Naive thymus-derived CD4-positive, alpha-beta T cell (primary cell): ENCODE results near the gene TBX2. TPM values are rescaled to one million over a fixed set of nuclear protein-coding genes. Genes with fewer than 3 reads are reported as not detected.

Experiments
- ATAC-seq: fragments of 150-1000 bp; cut with Tn5 transposase; 2 replicates; pipeline ENCODE4 v1.10.0; 2021; ENCODE audit warnings: mild to moderate bottlenecking, moderate library complexity
- CTCF ChIA-PET: fragments of 350-600 bp; sonication (Branson Sonifier 250); formaldehyde crosslinking; loops from one replicate; lab custom pipeline; 2021; ENCODE audit warnings: antibody characterized with exemption; lab: Charles Lee
- POLR2A ChIA-PET: fragments of 350-600 bp; sonication (Branson Sonifier 250); formaldehyde crosslinking; loops from one replicate; lab custom pipeline; 2021; ENCODE audit warnings: antibody characterized with exemption, inconsistent platforms; lab: Charles Lee
- DNase-seq, 9 donors: peaks; one replicate each; pipeline versions ENCODE4 v3.0.0 to v3.0.0-alpha.2; 2020 to 2022; ENCODE audit warnings: mixed read lengths in 1 of 9
- H3K27ac ChIP-seq: one replicate; pipeline ENCODE4 v1.7.0; 2013; ENCODE audit warnings: mild to moderate bottlenecking, low read depth, low read length, moderate library complexity
- H3K27me3 ChIP-seq, 2 donors: one replicate each; pipeline ENCODE4 v1.7.0; 2013; ENCODE audit warnings: low read length in 2 of 2, mild to moderate bottlenecking in 2 of 2, moderate library complexity in 2 of 2; ENCODE audit not compliant: control insufficient read depth in 2 of 2, insufficient read depth in 2 of 2
- H3K36me3 ChIP-seq, 3 experiments: 1 replicate in 2 of 3; 2 replicates in 1 of 3; pipeline ENCODE4 v1.7.0; 2013; ENCODE audit warnings: low read length in 3 of 3, mild to moderate bottlenecking in 3 of 3, moderate library complexity in 1 of 3; ENCODE audit not compliant: insufficient read depth in 3 of 3, control insufficient read depth in 2 of 3
- H3K4me1 ChIP-seq, 2 donors: one replicate each; pipeline ENCODE4 v1.7.0; 2013; ENCODE audit warnings: low read length in 2 of 2, mild to moderate bottlenecking in 2 of 2, moderate library complexity in 1 of 2; ENCODE audit not compliant: control insufficient read depth in 2 of 2, insufficient read depth in 2 of 2
- H3K4me3 ChIP-seq: 2 replicates; pipeline ENCODE4 v1.7.0; 2013; ENCODE audit warnings: mild to moderate bottlenecking, low read length
- H3K9me3 ChIP-seq, 3 experiments: 1 replicate in 2 of 3; 2 replicates in 1 of 3; pipeline ENCODE4 v1.7.0; 2013; ENCODE audit warnings: low read length in 3 of 3; ENCODE audit not compliant: control insufficient read depth in 2 of 3
- H3K27ac Mint-ChIP-seq, 9 donors: one replicate each; pipeline ENCODE4 v1.8.0; 2020 to 2022; ENCODE audit warnings: mixed read lengths in 9 of 9, mild to moderate bottlenecking in 8 of 9, moderate library complexity in 5 of 9, inconsistent platforms in 2 of 9
- H3K27me3 Mint-ChIP-seq, 5 donors: one replicate each; pipeline ENCODE4 v1.8.0; 2021 to 2022; ENCODE audit warnings: mixed read lengths in 5 of 5, mild to moderate bottlenecking in 1 of 5
- H3K36me3 Mint-ChIP-seq, 5 donors: one replicate each; pipeline ENCODE4 v1.8.0; 2020 to 2022; ENCODE audit warnings: mixed read lengths in 5 of 5, mild to moderate bottlenecking in 3 of 5, inconsistent platforms in 1 of 5
- H3K4me1 Mint-ChIP-seq, 7 donors: one replicate each; pipeline ENCODE4 v1.8.0; 2020 to 2022; ENCODE audit warnings: mixed read lengths in 7 of 7, mild to moderate bottlenecking in 3 of 7, inconsistent platforms in 1 of 7
- H3K4me3 Mint-ChIP-seq, 10 donors: one replicate each; pipeline ENCODE4 v1.8.0; 2020 to 2022; ENCODE audit warnings: mild to moderate bottlenecking in 10 of 10, mixed read lengths in 10 of 10, moderate library complexity in 6 of 10, inconsistent platforms in 2 of 10
- H3K9me3 Mint-ChIP-seq, 11 donors: one replicate each; pipeline ENCODE4 v1.8.0; 2020 to 2022; ENCODE audit warnings: mixed read lengths in 11 of 11, mild to moderate bottlenecking in 4 of 11, inconsistent platforms in 1 of 11, moderate library complexity in 1 of 11
- intact Hi-C, 2 donors: fragments of 100-400 bp; cut with micrococcal nuclease; formaldehyde crosslinking; loops; one replicate each; pipeline ENCODE4 v1.15.1; 2023
- polyA plus RNA-seq, 2 donors: library from polyadenylated mRNA; unstranded; fragments of 300-500 nt; fragmentation: Illumina TruSeq; gene quantifications; one replicate each; pipeline ENCODE4 v1.2.3, GENCODE V29; 2021
- total RNA-seq, 6 experiments: library from RNA in 5 of 6; stranded (reverse) in 5 of 6; gene quantifications; 1 replicate in 5 of 6; 2 replicates in 1 of 6; pipeline ENCODE4 v1.2.3 and lab custom pipeline; 2021 to 2026

Gene TBX2
- total and polyA plus RNA-seq, 7 experiments from 2014 or later: not detected

- ATAC-seq (peak; percentile 73), DNase-seq (peak; percentile 48 to 76 (median 65))
- POLR2A ChIA-PET: no interaction called here
- Mint-ChIP-seq H3K9me3 (peaks cover 0 to 3% (median 0%) of the 10 kb centered on the region in 11 donors), H3K27ac (peak overlapping the region in 3 of 9 donors; percentile 13 to 62 (median 41)), H3K4me3 (peak overlapping the region; percentile 66 to 85 (median 82)), H3K36me3 (no peaks in the 10 kb centered on the region), H3K4me1 (peaks cover 12 to 31% (median 23%) of the 10 kb centered on the region in 7 donors), H3K27me3 (peaks cover 37 to 64% (median 41%) of the 10 kb centered on the region in 5 donors)
- H3K9me3 ChIP-seq: no peaks in the 10 kb centered on the region
- H3K36me3 ChIP-seq: no peaks in the 10 kb centered on the region
- H3K4me1 ChIP-seq: peaks cover 7 to 15% of the 10 kb centered on the region in 2 donors
- no peak overlapping the region for H3K27ac ChIP-seq
- CTCF ChIA-PET: interaction anchor here (0.9 to 1.0 kb wide), 2 partner anchors 426 to 439 kb away, joined by 3 read pairs; no protein-coding TSS in a partner anchor
- intact Hi-C loops: loop anchor here (5.0 to 10.0 kb wide), 4 partner anchors 276 to 1557 kb away; partner anchors contain the start of genes BCAS3 (in 1 of the 2), MED13 (in 1 of the 2) and TANC2 (in 1 of the 2)
- H3K27me3 ChIP-seq: peaks cover 0 to 42% of the 10 kb centered on the region in 2 donors
- peak overlapping the region; percentile 51 for H3K4me3 ChIP-seq
Measured at GRCh38 chr17:61410141-61411010, 10.7 kb downstream of the TBX2 start.

GRCh38 chr17:61411011-61411260, 11.3 kb downstream of the TBX2 start:
- intact Hi-C loops: loop anchor here (5.0 to 10.0 kb wide), 4 partner anchors 276 to 1556 kb away; partner anchors contain the start of genes BCAS3 (in 1 of the 2), MED13 (in 1 of the 2) and TANC2 (in 1 of the 2)
- Histone ChIP-seq H3K36me3 (no peaks in the 10 kb centered on the region), H3K9me3 (no peaks in the 10 kb centered on the region), H3K4me3 (peak overlapping the region; percentile 64), H3K4me1 (peaks cover 7 to 15% of the 10 kb centered on the region in 2 donors), H3K27ac (no peak overlapping the region), H3K27me3 (peaks cover 0 to 36% of the 10 kb centered on the region in 2 donors)
- peaks cover 35 to 65% (median 41%) of the 10 kb centered on the region in 5 donors for H3K27me3 Mint-ChIP-seq
- no peak overlapping the region for H3K27ac Mint-ChIP-seq
- H3K9me3 Mint-ChIP-seq: peaks cover 0 to 3% (median 0%) of the 10 kb centered on the region in 11 donors
- CTCF ChIA-PET: interaction anchor here (1.0 kb wide), 1 partner anchor 439 kb away, joined by 3 read pairs; no protein-coding TSS in a partner anchor
- POLR2A ChIA-PET: no interaction called here
- peaks cover 12 to 31% (median 23%) of the 10 kb centered on the region in 7 donors for H3K4me1 Mint-ChIP-seq
- H3K36me3 Mint-ChIP-seq: no peaks in the 10 kb centered on the region
- no peak for DNase-seq
- H3K4me3 Mint-ChIP-seq: peak overlapping the region; percentile 66 to 85 (median 82)
- no peak for ATAC-seq

- Mint-ChIP-seq H3K27ac (no peak overlapping the region), H3K4me1 (peaks cover 12 to 31% (median 23%) of the 10 kb centered on the region in 7 donors), H3K36me3 (no peaks in the 10 kb centered on the region), H3K27me3 (peaks cover 30 to 64% (median 36%) of the 10 kb centered on the region in 5 donors), H3K4me3 (peak overlapping the region; percentile 65 to 87 (median 78)), H3K9me3 (peaks cover 0 to 3% (median 0%) of the 10 kb centered on the region in 11 donors)
- intact Hi-C loops: loop anchor here (1.0 to 10.0 kb wide), 9 partner anchors 140 to 1556 kb away; partner anchors contain the start of genes BCAS3 (in 1 of the 2), MED13 (in 1 of the 2) and TANC2 (in 1 of the 2)
- Histone ChIP-seq H3K27me3 (peaks cover 0 to 30% of the 10 kb centered on the region in 2 donors), H3K4me1 (peaks cover 7 to 15% of the 10 kb centered on the region in 2 donors), H3K36me3 (no peaks in the 10 kb centered on the region), H3K27ac (no peak overlapping the region), H3K4me3 (peak overlapping the region; percentile 64), H3K9me3 (no peaks in the 10 kb centered on the region)
- ATAC-seq (no peak), DNase-seq (peak in 3 of 9 donors; percentile 24 to 41 (median 38))
- ChIA-PET POLR2A (no interaction called here), CTCF (interaction anchor here (0.6 to 1.2 kb wide), 6 partner anchors 9 to 486 kb away, joined by 3 to 5 read pairs (median 3); no protein-coding TSS in a partner anchor)
Measured at GRCh38 chr17:61411261-61412142, 11.9 kb downstream of the TBX2 start.

- H3K36me3 ChIP-seq: no peaks in the 10 kb centered on the region
- peak; percentile 88 for ATAC-seq
- peak overlapping the region; percentile 37 for H3K27ac ChIP-seq
- H3K27me3 ChIP-seq: peaks cover 0 to 23% of the 10 kb centered on the region in 2 donors
- Mint-ChIP-seq H3K4me3 (peak overlapping the region in 9 of 10 donors; percentile 56 to 85 (median 76)), H3K27me3 (peaks cover 22 to 59% (median 28%) of the 10 kb centered on the region in 5 donors), H3K36me3 (no peaks in the 10 kb centered on the region), H3K4me1 (peaks cover 12 to 31% (median 23%) of the 10 kb centered on the region in 7 donors), H3K9me3 (peaks cover 0 to 3% (median 0%) of the 10 kb centered on the region in 11 donors), H3K27ac (no peak overlapping the region)
- ChIA-PET POLR2A (no interaction called here), CTCF (interaction anchor here (0.6 to 1.2 kb wide), 8 partner anchors 9 to 485 kb away, joined by 3 to 5 read pairs (median 4); no protein-coding TSS in a partner anchor)
- H3K4me1 ChIP-seq: peaks cover 7 to 15% of the 10 kb centered on the region in 2 donors
- peak; percentile 59 to 91 (median 81) for DNase-seq
- H3K4me3 ChIP-seq: peak overlapping the region; percentile 64
- intact Hi-C loops: loop anchor here (1.0 to 10.0 kb wide), 9 partner anchors 139 to 1555 kb away; partner anchors contain the start of genes BCAS3 (in 1 of the 2), MED13 (in 1 of the 2) and TANC2 (in 1 of the 2)
- H3K9me3 ChIP-seq: no peaks in the 10 kb centered on the region
Measured at GRCh38 chr17:61412143-61412859, 12.7 kb downstream of the TBX2 start.

GRCh38 chr17:61412860-61413660, 13.4 kb downstream of the TBX2 start:
- DNase-seq (no peak), ATAC-seq (peak; percentile 2)
- intact Hi-C loops: loop anchor here (1.0 to 10.0 kb wide), 9 partner anchors 138 to 1554 kb away; partner anchors contain the start of genes BCAS3 (in 1 of the 2), MED13 (in 1 of the 2) and TANC2 (in 1 of the 2)
- Histone ChIP-seq H3K36me3 (no peaks in the 10 kb centered on the region), H3K27me3 (peaks cover 0 to 17% of the 10 kb centered on the region in 2 donors), H3K27ac (peak overlapping the region; percentile 37), H3K4me1 (peaks cover 7 to 15% of the 10 kb centered on the region in 2 donors), H3K4me3 (peak overlapping the region; percentile 64), H3K9me3 (no peaks in the 10 kb centered on the region)
- H3K27me3 Mint-ChIP-seq: peaks cover 14 to 55% (median 21%) of the 10 kb centered on the region in 5 donors
- H3K27ac Mint-ChIP-seq: no peak overlapping the region
- ChIA-PET CTCF (interaction anchor here (0.6 to 1.2 kb wide), 6 partner anchors 8 to 442 kb away, joined by 3 to 5 read pairs (median 4); no protein-coding TSS in a partner anchor), POLR2A (no interaction called here)
- H3K4me3 Mint-ChIP-seq: peak overlapping the region; percentile 50 to 85 (median 64)
- peaks cover 7 to 28% (median 21%) of the 10 kb centered on the region in 7 donors for H3K4me1 Mint-ChIP-seq
- peaks cover 0 to 3% (median 0%) of the 10 kb centered on the region in 11 donors for H3K9me3 Mint-ChIP-seq
- H3K36me3 Mint-ChIP-seq: no peaks in the 10 kb centered on the region
